Measurements from ENCODE around the gene NOL12.
A peak's percentile ranks its signal among the peaks of the same experiment; 100 is the strongest.

NOL12 gene

GRCh38 chr22:37734402-37734700 is 48.2 kb downstream of the NOL12 start:
- no peak for DNase-seq
- intact Hi-C loops (cut with DNase I): loop anchor here (10.0 kb wide), 1 partner anchor 90 kb away; no protein-coding TSS in a partner anchor

- intact Hi-C loops (cut with DNase I): loop anchor here (10.0 kb wide), 1 partner anchor 90 kb away; no protein-coding TSS in a partner anchor
- DNase-seq: peak in 6 of 10 donors; percentile 24 to 93 (median 36)
Observed at GRCh38 chr22:37734964-37735451, 48.9 kb downstream of the NOL12 start.

DNA sequence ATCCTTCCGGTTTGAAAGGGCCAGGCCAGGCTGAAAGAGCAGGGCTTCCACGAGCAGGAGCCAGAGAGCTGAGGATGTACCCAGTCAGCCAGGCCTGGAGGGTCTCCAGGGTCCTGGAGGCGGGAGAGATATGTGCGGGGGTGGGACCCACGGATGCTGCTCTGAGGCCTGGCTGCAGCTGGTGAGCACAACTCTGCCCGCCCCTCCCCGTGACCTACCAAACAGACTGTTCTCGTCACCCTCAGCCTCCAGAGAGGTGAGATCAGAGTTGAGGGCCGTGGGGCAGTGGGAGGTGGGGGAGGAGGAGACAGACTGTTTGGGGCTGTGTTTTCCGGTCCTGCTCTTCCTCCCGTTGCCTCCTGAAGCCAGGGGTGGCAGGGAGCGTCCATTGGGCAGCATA is 52.9 kb downstream of the NOL12 start:
- intact Hi-C loops (cut with DNase I): loop anchor here (10.0 kb wide), 1 partner anchor 94 kb away; no protein-coding TSS in a partner anchor
- no peak for DNase-seq

- no peak for DNase-seq
- intact Hi-C loops (cut with DNase I): loop anchor here (10.0 kb wide), 1 partner anchor 95 kb away; no protein-coding TSS in a partner anchor
Observed at GRCh38 chr22:37739611-37740049, 53.5 kb downstream of the NOL12 start.

GRCh38 chr22:37740455-37741311 is 54.5 kb downstream of the NOL12 start:
- no peak for DNase-seq
- intact Hi-C loops (cut with DNase I): no loop called here

- intact Hi-C loops (cut with DNase I): no loop called here
- DNase-seq: peak in 3 of 10 donors; percentile 26 to 87 (median 32)
Observed at GRCh38 chr22:37741312-37741795, 55.2 kb downstream of the NOL12 start.

DNA sequence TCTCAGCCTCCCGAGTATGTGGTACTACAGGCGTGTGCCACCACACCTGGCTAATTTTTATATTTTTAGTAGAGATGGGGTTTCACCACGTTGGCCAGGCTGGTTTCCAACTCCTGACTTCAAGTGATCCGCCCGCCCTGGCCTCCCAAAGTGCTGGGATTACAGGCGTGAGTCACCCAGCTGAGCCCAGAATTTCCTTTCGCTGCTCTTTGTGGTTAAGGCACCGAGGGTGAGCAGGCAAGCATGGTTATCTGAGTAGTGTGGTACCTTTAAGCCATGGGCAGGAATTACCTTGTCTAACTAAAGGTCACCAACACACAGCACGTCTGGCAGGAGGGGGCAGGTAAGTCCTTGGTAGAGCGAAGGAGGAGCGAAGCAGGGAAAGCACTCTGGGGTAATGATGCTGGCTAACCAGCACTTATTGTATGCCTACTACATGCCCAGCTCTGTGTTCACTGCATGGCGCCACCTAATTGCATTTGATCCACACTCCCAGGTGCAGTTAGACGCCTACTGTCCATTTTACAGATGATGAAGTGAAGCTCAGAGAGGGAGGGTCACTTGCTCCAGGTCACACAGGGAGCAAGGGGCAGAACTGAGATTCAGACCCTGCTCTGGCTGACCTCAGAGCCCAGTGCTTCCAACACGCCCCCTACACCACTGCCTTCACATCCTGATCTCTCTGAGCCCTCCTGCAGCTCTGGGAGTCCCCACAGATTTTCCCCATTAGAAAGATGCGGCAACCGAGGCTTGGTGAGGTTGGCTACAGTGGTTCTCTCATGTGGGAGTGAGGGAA is 56.4 kb downstream of the NOL12 start:
- DNase-seq: no peak
- intact Hi-C loops (cut with DNase I): no loop called here

All from posterior cingulate gyrus (tissue), 11 donors.